ENCODE results near the gene REEP6.
"Not testable (repeated sequence)": the region's sequence is repeated elsewhere in the genome, so short reads cannot be mapped to it uniquely, and the experiment has no call there.

REEP6 gene

GRCh38 chr19:1492474-1493006 lies 1.6 kb downstream of the REEP6 start:
- no peak for DNase-seq

- DNase-seq = no peak
These were observed 3.3 kb downstream of the REEP6 start for GRCh38 chr19:1494115-1494815.

GRCh38 chr19:1495051-1495798 lies 4.2 kb downstream of the REEP6 start:
- DNase-seq = no peak

- no peak for DNase-seq
These were observed 5.1 kb downstream of the REEP6 start for GRCh38 chr19:1495799-1496713.

- DNase-seq = no peak
These were observed 6.0 kb downstream of the REEP6 start for GRCh38 chr19:1496714-1497577.

- no peak for DNase-seq
These were observed 6.7 kb downstream of the REEP6 start for GRCh38 chr19:1497578-1498235.

GRCh38 chr19:1499231-1499630 lies 8.2 kb downstream of the REEP6 start:
- not testable (repeated sequence) for DNase-seq

GRCh38 chr19:1501200-1501595 lies 10.2 kb downstream of the REEP6 start:
- no peak for DNase-seq

- DNase-seq = no peak
These were observed 11.6 kb downstream of the REEP6 start for GRCh38 chr19:1502433-1503088.

- peak; percentile 49 for DNase-seq
These were observed 12.3 kb downstream of the REEP6 start for GRCh38 chr19:1503089-1503924.

GRCh38 chr19:1503925-1504773 lies 13.2 kb downstream of the REEP6 start:
- DNase-seq = no peak

- DNase-seq = no peak
These were observed 14.0 kb downstream of the REEP6 start for GRCh38 chr19:1505012-1505411.

- no peak for DNase-seq
These were observed 15.3 kb downstream of the REEP6 start for GRCh38 chr19:1505991-1506881.

GRCh38 chr19:1507192-1507660 lies 16.2 kb downstream of the REEP6 start:
- no peak for DNase-seq

GRCh38 chr19:1507763-1508506 lies 17.0 kb downstream of the REEP6 start:
- DNase-seq = peak; percentile 85

GRCh38 chr19:1508507-1508856 lies 17.5 kb downstream of the REEP6 start:
- no peak for DNase-seq
